ENCODE measurements around the gene TRIM63.

The TRIM63 gene

GRCh38 chr1:26084091-26084561, 16.7 kb upstream of the TRIM63 start:
- no peak for DNase-seq

- no peak for DNase-seq
Measured at GRCh38 chr1:26083208-26083607, 15.8 kb upstream of the TRIM63 start.

GRCh38 chr1:26082020-26082350, 14.6 kb upstream of the TRIM63 start:
- no peak for DNase-seq

- DNase-seq, result no peak
Measured at GRCh38 chr1:26081267-26082019, 14.0 kb upstream of the TRIM63 start.

GRCh38 chr1:26079960-26080814, 12.8 kb upstream of the TRIM63 start:
- no peak for DNase-seq

GRCh38 chr1:26079178-26079563, 11.7 kb upstream of the TRIM63 start:
- no peak for DNase-seq

GRCh38 chr1:26078286-26079177, 11.1 kb upstream of the TRIM63 start:
- DNase-seq, result no peak

- DNase-seq, result no peak
Measured at GRCh38 chr1:26077524-26077923, 10.1 kb upstream of the TRIM63 start.

- DNase-seq, result no peak
Measured at GRCh38 chr1:26075421-26076144, 8.2 kb upstream of the TRIM63 start.

- DNase-seq, result no peak
Measured at GRCh38 chr1:26072305-26072704, 4.9 kb upstream of the TRIM63 start.

- DNase-seq, result no peak
Measured at GRCh38 chr1:26070963-26071342, 3.5 kb upstream of the TRIM63 start.

- no peak for DNase-seq
Measured at GRCh38 chr1:26070296-26070962, 3.0 kb upstream of the TRIM63 start.

GRCh38 chr1:26069941-26070295, 2.5 kb upstream of the TRIM63 start:
- DNase-seq, result no peak

- no peak for DNase-seq
Measured at GRCh38 chr1:26066857-26067256, 573 bp downstream of the TRIM63 start.

- no peak for DNase-seq
Measured at GRCh38 chr1:26066160-26066559, 1.3 kb downstream of the TRIM63 start.

- DNase-seq, result no peak
Measured at GRCh38 chr1:26064553-26064952, 2.9 kb downstream of the TRIM63 start.

- DNase-seq, result no peak
Measured at GRCh38 chr1:26060832-26061574, 6.4 kb downstream of the TRIM63 start.

- DNase-seq, result no peak
Measured at GRCh38 chr1:26059906-26060305, 7.5 kb downstream of the TRIM63 start.

- DNase-seq, result no peak
Measured at GRCh38 chr1:26058052-26058595, 9.3 kb downstream of the TRIM63 start.

GRCh38 chr1:26057189-26057588, 10.2 kb downstream of the TRIM63 start:
- DNase-seq, result no peak

- DNase-seq, result no peak
Measured at GRCh38 chr1:26055041-26055440, 12.4 kb downstream of the TRIM63 start.

All from eye (tissue), 1 donor.